HG02840 (cell line): ENCODE measurements around the gene TUNAR.

Source experiments
- ATAC-seq: cut with Tn5 transposase; IDR thresholded peaks from one replicate; pipeline ENCODE4 v1.9.1; 2021; ENCODE audit warnings: mild to moderate bottlenecking, moderate library complexity, moderate number of reproducible peaks; ENCODE audit not compliant: unreplicated experiment, low FRiP score

The TUNAR gene

DNA sequence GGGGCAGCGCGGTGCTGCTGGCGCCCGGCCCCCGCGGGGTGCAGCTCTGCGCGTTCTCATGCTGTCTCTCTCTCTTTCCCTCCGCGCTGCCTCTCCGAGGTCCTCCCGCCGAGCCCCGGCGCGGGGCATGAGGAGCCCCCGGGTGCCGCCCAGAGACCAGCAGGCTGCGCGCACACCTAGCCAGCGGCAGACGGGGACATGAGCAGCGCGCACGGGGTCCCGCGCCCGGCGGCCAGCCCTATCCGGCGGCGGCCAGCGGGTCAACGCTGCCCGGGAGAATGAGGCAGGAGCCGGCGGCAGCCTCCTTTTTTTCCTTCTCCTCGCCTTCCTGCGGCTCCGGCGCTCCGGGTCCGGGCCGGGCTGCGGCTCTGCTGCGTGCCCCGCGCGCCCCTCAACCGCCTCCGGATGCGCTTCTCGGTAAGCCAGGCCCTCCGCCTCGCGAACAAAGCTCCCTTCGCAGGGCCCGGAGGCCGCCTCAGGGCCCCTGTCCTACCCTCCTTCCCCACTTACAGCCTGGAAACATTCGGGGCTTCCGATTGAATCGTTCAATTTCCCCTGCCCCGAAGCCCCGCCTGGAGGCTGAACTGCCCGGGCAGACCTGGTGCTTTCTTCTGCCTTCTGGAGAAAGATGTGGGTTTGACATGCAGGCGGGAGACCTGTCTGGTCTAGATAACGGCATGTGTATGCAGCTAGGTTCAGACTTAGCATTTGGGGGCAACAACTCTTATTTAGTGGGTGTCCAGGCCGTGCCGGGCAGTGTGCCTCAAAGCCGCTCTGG, at the start of gene TUNAR:
Gene TUNAR (plus strand): TSS at position 72 of the 778 bp plus-strand sequence.
- no peak for ATAC-seq

GRCh38 chr14:95828649-95829265, 47.9 kb upstream of the TUNAR start:
- no peak for ATAC-seq

DNA sequence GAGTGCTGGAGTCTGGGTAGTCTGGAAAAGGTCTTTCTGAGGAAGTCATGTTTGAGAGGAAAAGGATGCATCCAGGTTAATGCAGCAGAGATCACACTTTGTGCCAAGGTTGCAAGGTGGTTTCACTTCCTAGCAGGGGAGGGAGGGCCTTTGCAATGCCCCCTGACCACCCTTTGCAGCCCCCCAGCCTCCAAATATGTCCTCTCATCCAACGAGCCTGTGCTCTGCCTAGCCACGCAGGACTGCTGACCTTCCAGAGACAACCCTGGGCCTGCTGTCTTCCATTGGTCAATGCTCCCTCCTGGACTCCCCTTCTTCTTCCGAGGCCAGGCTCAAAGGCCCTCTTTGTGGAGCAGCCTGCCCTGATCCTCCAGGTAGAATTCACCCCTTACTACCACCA, 47.3 kb upstream of the TUNAR start:
- no peak for ATAC-seq

DNA sequence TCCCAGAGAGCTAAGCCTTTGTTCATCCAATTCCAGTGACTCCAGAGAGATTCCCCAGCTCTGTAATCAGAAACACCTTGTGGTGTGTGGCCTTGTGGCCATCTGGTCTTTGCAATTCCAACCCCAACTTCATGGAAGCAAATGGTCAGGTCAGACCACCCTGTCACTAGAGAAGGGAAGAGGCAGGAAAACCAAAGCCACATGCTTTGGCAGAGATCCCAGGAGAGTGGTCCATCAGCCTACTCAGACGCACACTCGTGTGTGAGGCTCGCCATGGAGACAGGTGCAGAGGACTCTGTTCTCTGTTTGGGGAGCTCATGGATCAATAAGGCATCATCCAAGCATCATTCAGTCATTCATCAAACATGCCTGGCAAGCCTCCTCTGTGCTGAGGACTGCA, 46.2 kb upstream of the TUNAR start:
- ATAC-seq = no peak

GRCh38 chr14:95831041-95831440, 45.6 kb upstream of the TUNAR start:
- ATAC-seq = no peak

DNA sequence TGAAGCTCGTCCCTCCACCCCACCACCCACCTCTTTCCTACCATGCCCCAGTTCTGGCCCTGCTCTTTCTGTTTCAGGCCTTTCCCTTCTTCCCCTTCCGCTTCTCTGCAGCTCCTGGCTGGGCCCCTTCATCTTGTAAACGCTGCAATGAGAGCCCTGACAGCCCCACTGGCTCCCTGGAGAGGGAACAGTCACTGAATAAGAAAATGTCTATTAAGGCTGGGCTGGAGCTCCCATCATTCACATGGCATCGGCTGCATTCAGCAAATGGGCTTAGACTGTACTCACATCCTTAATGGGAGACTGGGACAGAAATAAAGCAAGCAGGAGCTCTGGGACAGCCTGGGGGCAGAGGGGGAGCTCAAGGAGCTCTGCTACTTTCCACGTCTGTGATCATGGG, 45.2 kb upstream of the TUNAR start:
- ATAC-seq = no peak

GRCh38 chr14:95832012-95832411, 44.6 kb upstream of the TUNAR start:
- ATAC-seq = no peak

GRCh38 chr14:95833429-95833828, 43.2 kb upstream of the TUNAR start:
- ATAC-seq = no peak

GRCh38 chr14:95834496-95834895, 42.1 kb upstream of the TUNAR start:
- no peak for ATAC-seq

- ATAC-seq = no peak
These were observed 41.4 kb upstream of the TUNAR start for GRCh38 chr14:95835121-95835730.

- no peak for ATAC-seq
These were observed 37.8 kb upstream of the TUNAR start for GRCh38 chr14:95838862-95839261.

DNA sequence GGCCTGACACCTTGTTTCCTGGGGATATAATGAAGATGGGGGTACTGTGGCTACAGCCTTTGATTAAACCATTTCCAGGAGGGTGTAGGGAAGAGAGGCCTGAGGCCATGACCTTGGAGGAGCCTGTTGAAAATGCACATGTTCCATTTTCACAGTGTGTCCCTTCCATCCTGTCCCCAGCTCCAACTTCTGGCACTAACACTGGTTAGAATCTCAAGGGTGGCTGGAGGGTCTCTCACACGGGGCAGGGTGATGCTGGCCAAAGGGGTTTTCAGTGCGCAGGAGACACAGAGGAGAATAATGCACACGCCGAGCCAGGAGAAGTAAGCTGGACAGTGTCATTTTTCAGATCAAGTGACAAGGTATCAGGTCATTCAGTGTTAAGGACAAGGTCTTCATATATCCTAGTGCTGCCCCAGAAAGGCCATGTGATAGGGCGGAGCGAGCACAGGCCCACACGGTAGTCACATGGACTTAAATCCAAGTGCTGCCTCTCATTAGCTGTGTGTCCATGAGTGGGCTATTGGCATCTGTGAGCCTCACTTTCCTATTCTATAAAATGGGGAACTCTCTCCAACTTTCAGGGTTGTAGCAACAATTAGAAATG, 36.4 kb upstream of the TUNAR start:
- ATAC-seq = no peak

- ATAC-seq = no peak
These were observed 35.0 kb upstream of the TUNAR start for GRCh38 chr14:95841668-95842067.

GRCh38 chr14:95849761-95850160, 26.9 kb upstream of the TUNAR start:
- ATAC-seq = no peak

- ATAC-seq = no peak
These were observed 26.2 kb upstream of the TUNAR start for GRCh38 chr14:95850429-95850828.

GRCh38 chr14:95855606-95856005, 21.0 kb upstream of the TUNAR start:
- no peak for ATAC-seq

GRCh38 chr14:95857275-95857674, 19.4 kb upstream of the TUNAR start:
- ATAC-seq = no peak

DNA sequence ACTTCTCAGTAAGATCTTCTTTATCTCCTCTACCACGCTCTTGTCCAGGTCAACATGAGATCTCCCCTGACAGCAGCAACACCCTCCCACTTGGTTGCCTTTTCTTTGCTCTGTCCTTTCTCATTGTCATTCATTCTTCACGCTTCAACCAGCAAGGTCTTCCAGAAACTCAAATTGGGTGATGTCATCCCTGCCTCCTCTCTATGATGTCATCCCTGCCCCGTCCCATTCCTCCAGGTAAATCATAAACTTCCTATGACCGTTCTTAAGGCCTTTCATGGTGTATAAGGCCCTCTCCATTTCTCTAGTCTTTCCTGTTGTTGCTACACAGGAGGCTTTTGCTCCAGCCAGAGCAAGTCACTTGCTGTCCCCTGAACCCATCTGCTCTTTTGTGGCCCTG, 17.7 kb upstream of the TUNAR start:
- no peak for ATAC-seq

- ATAC-seq = no peak
These were observed 14.4 kb upstream of the TUNAR start for GRCh38 chr14:95862243-95862642.

DNA sequence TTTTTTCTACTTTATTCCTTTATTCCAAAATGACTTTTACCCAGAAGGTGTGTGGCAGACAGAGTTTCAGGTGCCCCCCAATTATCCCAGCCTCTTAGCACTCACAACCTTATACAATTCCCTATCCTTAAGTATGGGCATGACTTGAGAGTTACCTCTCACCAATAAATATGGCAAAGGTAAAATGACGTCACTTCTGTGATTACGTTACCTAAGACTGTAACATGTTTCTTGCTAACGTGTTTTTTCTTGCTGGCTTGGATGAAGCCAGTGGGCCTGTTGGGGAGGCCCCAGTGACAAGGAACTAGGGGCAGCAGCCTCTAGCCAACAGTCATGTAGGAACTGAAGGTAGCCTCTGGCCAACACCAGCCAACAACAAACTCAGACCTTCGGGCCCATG, 13.3 kb upstream of the TUNAR start:
- ATAC-seq = no peak

DNA sequence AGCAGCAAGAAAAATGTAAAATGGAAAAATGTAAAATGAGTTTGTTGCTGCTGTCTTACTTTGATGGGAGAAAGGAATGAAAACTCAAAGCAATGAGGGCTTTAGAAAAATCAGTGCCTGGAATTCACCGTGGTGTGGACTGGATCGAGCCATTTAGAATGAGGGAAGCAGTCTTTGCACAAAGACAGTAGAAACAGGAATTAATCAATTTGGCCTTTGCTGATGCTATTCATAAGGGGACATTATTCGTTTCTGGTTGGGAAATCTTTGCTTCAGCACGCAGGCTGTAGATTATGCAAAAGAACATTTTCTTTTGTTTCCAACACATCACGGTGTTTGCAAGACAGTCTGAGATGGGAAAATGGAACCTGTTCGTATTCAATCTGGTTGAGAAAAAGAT, 6.9 kb upstream of the TUNAR start:
- ATAC-seq = no peak
